HG02588 (cell line): ENCODE results near the gene PTPRR.

ENCODE experiments used
- ATAC-seq: cut with Tn5 transposase; IDR thresholded peaks from one replicate; pipeline ENCODE4 v1.9.1; 2021; ENCODE audit warnings: mild to moderate bottlenecking, moderate library complexity; ENCODE audit not compliant: unreplicated experiment

The PTPRR gene

DNA sequence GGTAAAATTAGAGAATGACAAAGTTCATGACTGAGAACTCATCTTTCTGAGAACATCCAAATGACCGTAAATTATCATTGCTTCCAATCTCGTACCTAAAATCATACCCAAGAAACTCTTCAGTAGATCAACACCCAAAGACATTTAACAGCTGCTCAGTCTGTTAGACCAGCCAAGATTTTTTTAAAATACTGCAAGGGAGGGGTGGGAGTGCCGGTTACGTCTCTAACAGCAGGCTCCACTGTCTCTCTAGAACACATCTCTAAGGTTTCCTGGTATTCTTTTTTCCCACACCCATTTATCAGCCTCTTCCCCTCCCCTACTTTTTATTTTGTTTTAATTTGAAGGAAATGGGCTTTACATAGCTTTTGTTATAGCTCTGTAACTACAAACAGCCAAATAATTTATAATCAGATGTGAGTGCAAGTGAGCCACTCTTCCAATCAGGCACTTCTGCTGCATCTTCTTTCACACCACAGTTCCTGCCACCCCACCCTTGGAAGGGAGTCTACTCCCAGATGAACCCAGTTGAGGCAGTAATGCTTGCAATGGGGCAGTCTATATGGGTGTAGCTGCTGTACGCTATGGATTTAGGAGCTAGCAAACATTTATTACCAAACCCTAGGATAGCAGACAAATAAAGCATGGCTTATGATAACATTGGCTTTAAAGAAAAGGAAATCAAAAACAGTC is 305.2 kb downstream of the PTPRR start:
- no peak for ATAC-seq

DNA sequence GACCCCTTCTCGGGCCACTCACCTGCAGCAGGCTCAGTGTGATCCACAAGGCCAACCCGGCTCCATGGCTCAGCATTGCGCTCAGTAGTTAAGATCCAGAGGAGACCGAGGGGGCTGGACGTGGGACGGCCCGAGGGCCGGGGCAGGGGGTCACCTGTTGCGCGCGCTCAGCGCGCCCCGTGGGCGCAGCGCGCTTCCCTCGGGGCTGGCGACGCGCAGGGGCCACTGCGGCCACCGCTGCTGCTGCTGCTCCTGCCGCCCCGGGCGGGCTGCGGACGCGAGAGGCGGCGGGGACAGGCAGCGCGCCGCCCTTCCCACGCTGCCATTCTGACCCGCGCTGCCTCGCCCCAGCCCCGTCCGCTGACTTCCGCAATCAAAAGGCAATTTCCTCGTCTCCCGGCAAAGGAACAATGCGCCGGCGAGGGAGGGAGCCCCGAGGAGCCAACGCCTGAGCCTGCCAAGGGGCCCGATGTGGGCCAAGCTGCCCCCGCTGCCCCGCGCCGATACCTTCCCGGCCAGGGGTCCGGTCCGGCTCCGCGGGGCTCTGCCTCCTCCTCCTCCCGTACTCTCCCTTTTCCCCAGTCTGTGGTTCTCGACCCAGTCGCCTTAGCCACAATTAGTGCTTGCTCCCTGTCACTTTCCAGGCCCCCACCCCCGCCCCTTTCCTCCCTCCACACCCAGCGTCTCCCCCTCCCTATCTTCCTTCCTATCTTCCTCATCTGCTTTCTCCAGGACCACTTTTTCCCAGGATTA is 310.6 kb downstream of the PTPRR start:
- no peak for ATAC-seq

GRCh38 chr12:70609203-70609602 is 311.3 kb downstream of the PTPRR start:
- ATAC-seq, result no peak

DNA sequence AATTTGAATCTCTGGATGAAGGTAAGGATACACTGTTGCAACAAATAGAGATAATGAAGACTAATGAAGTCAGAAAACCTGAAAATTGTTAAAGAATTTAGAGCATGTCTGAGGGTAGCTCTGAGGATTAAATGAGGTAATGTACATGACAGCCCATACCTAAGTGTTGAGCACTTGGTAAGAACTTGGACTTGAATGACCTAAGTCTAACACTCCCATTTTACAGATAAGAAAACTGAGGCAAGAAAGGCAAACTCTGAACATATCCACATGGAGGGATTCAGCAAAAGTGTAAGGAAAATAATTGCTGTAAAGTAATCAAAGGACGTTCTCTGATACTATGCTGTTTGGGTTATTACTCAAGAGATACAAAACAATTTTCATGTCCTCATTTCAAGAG is 312.4 kb downstream of the PTPRR start:
- no peak for ATAC-seq

- no peak for ATAC-seq
Measured at GRCh38 chr12:70607107-70607506, 313.4 kb downstream of the PTPRR start.

GRCh38 chr12:70605976-70606375 is 314.6 kb downstream of the PTPRR start:
- ATAC-seq, result no peak

- no peak for ATAC-seq
Measured at GRCh38 chr12:70604662-70605061, 315.9 kb downstream of the PTPRR start.

GRCh38 chr12:70603044-70603443 is 317.5 kb downstream of the PTPRR start:
- no peak for ATAC-seq

- ATAC-seq, result no peak
Measured at GRCh38 chr12:70598467-70599193, 321.9 kb downstream of the PTPRR start.

GRCh38 chr12:70592664-70593063 is 327.9 kb downstream of the PTPRR start:
- no peak for ATAC-seq

- ATAC-seq, result no peak
Measured at GRCh38 chr12:70590549-70591226, 329.9 kb downstream of the PTPRR start.

GRCh38 chr12:70590051-70590450 is 330.5 kb downstream of the PTPRR start:
- peak; percentile 93 for ATAC-seq
